B cell (primary cell): Measurements from ENCODE around the gene AIM2. TPM values are rescaled to one million over a fixed set of nuclear protein-coding genes. Genes with fewer than 3 reads are reported as not detected.

ENCODE experiments used
- ATAC-seq: fragments of 200-7000 bp; cut with Tn5 transposase; one replicate; pipeline ENCODE4 v1.10.0; 2021; ENCODE audit warnings: low read depth, mild to moderate bottlenecking, moderate number of reproducible peaks, moderate library complexity
- CTCF ChIA-PET: fragments of 350-600 bp; sonication (Branson Sonifier 250); formaldehyde crosslinking; loops from one replicate; lab custom pipeline; 2021; ENCODE audit warnings: antibody characterized with exemption, inconsistent platforms; lab: Charles Lee
- POLR2A ChIA-PET: fragments of 350-600 bp; sonication (Branson Sonifier 250); formaldehyde crosslinking; loops from one replicate; lab custom pipeline; 2021; ENCODE audit warnings: antibody characterized with exemption; lab: Charles Lee
- DNase-seq: peaks from one replicate; pipeline ENCODE4 v3.0.0; 2013
- H2AFZ ChIP-seq: 2 replicates; pipeline ENCODE4 v1.6.1; 2012; ENCODE audit warnings: mild to moderate bottlenecking, low read depth, low read length; ENCODE audit not compliant: insufficient read depth, poor library complexity, severe bottlenecking
- H3K27ac ChIP-seq, 2 donors: 1 replicate in 1 of 2; 2 replicates in 1 of 2; pipeline ENCODE4 v1.5.1; 2012 to 2013; ENCODE audit warnings: low read length in 2 of 2, mild to moderate bottlenecking in 2 of 2, moderate library complexity in 1 of 2
- H3K27me3 ChIP-seq, 4 experiments: fragments of 200-600 bp in 1 of 4; sonication (generic) in 1 of 4; replicated peaks in 1 of 4; 1 replicate in 2 of 4; 2 replicates in 2 of 4; pipeline versions ENCODE4 v1.6.1 to v1.7.0; 2013 to 2016; ENCODE audit warnings: low read length in 3 of 4, mild to moderate bottlenecking in 2 of 4, mixed read lengths in 1 of 4, moderate library complexity in 1 of 4; ENCODE audit not compliant: insufficient read depth in 4 of 4, control insufficient read depth in 3 of 4; ENCODE audit errors: control extremely low read depth in 1 of 4
- H3K36me3 ChIP-seq, 2 experiments: replicated peaks in 1 of 2; 1 replicate in 1 of 2; 2 replicates in 1 of 2; pipeline versions ENCODE4 v1.6.1 to v1.7.1; 2013; ENCODE audit warnings: low read length in 1 of 2; ENCODE audit not compliant: insufficient read depth in 2 of 2, control insufficient read depth in 1 of 2; ENCODE audit errors: control extremely low read depth in 1 of 2, extremely low read depth in 1 of 2
- H3K4me1 ChIP-seq, 2 donors: fragments of 200-600 bp in 1 of 2; sonication (generic) in 1 of 2; 1 replicate in 1 of 2; 2 replicates in 1 of 2; pipeline versions ENCODE4 v1.5.1 to v1.6.1; 2013 to 2017; ENCODE audit warnings: low read length in 2 of 2; ENCODE audit not compliant: control insufficient read depth in 2 of 2, insufficient read depth in 2 of 2
- H3K4me2 ChIP-seq: replicated peaks from 2 replicates; pipeline ENCODE3; 2012; ENCODE audit warnings: mild to moderate bottlenecking, low read depth, low read length; ENCODE audit not compliant: poor library complexity, severe bottlenecking
- H3K4me3 ChIP-seq, 5 experiments: fragments of 200-600 bp in 1 of 5; sonication (generic) in 1 of 5; 1 replicate in 3 of 5; 2 replicates in 2 of 5; pipeline versions ENCODE4 v1.5.1 to v1.7.0; 2011 to 2016; ENCODE audit warnings: low read length in 4 of 5, mild to moderate bottlenecking in 4 of 5, low read depth in 2 of 5, control low read depth in 1 of 5, moderate library complexity in 1 of 5; ENCODE audit not compliant: insufficient read depth in 1 of 5; ENCODE audit errors: control extremely low read depth in 1 of 5, extremely low read depth in 1 of 5
- H3K79me2 ChIP-seq: fragments of 200-600 bp; sonication (generic); one replicate; pipeline ENCODE4 v1.6.0; 2016; ENCODE audit warnings: low read length; ENCODE audit not compliant: control insufficient read depth, insufficient read depth
- H3K9ac ChIP-seq: fragments of 200-600 bp; sonication (generic); 2 replicates; pipeline ENCODE4 v1.6.1; 2017; ENCODE audit warnings: mild to moderate bottlenecking, low read length, moderate library complexity
- H3K9me3 ChIP-seq, 3 donors: one replicate each; pipeline versions ENCODE4 v1.6.1 to v1.7.1; 2013; ENCODE audit warnings: low read length in 2 of 3; ENCODE audit not compliant: control insufficient read depth in 2 of 3, insufficient read depth in 1 of 3; ENCODE audit errors: control extremely low read depth in 1 of 3
- H4K20me1 ChIP-seq: 2 replicates; pipeline ENCODE4 v1.6.0; 2012; ENCODE audit warnings: mild to moderate bottlenecking, low read length; ENCODE audit not compliant: insufficient read depth, control insufficient read depth, poor library complexity, severe bottlenecking
- H3K27ac Mint-ChIP-seq: one replicate; pipeline ENCODE4 v1.8.0; 2021; ENCODE audit warnings: mixed read lengths
- H3K27me3 Mint-ChIP-seq: one replicate; pipeline ENCODE4 v1.8.0; 2021; ENCODE audit warnings: mixed read lengths
- H3K4me1 Mint-ChIP-seq: one replicate; pipeline ENCODE4 v1.8.0; 2021; ENCODE audit warnings: mixed read lengths
- H3K4me3 Mint-ChIP-seq: one replicate; pipeline ENCODE4 v1.8.0; 2021; ENCODE audit warnings: mixed read lengths
- H3K9me3 Mint-ChIP-seq: one replicate; pipeline ENCODE4 v1.8.0; 2022; ENCODE audit warnings: mixed read lengths; ENCODE audit not compliant: insufficient read depth
- CTCF ChIP-seq: fragments of 200-600 bp; IDR thresholded peaks from one replicate; pipeline ENCODE4 v1.8.0; 2022; ENCODE audit warnings: antibody characterized with exemption, mild to moderate bottlenecking
- EZH2 ChIP-seq: IDR thresholded peaks from 2 replicates; pipeline ENCODE4 v1.6.1; 2012; ENCODE audit warnings: borderline replicate concordance, low read depth, mild to moderate bottlenecking, moderate library complexity, low read length; ENCODE audit not compliant: insufficient read depth, poor library complexity, severe bottlenecking
- WGBS: methylation state at CpG from one replicate; pipeline ENCODE4 v1.1.5; 2013; ENCODE audit warnings: missing lambda C conversion rate; ENCODE audit not compliant: insufficient coverage; 5-methylcytosine and 5-hydroxymethylcytosine counted together
- intact Hi-C: fragments of 100-400 bp; cut with micrococcal nuclease; formaldehyde crosslinking; loops from one replicate; pipeline ENCODE4 v1.10.0; 2022
- polyA plus RNA-seq: library from polyadenylated mRNA; depleted of rRNA; stranded (reverse); fragments of >200 nt; gene quantifications from 2 replicates; pipeline ENCODE4 v1.2.3, GENCODE V29; 2012
- total RNA-seq, 2 donors: library from RNA; stranded (reverse); fragments of 120-200 nt in 1 of 2; gene quantifications; 1 replicate in 1 of 2; 2 replicates in 1 of 2; pipeline versions ENCODE4 v1.2.3 to v1.2.4, GENCODE V29; 2013 to 2022

Gene AIM2
- total and polyA plus RNA-seq, 2 donors (not counting 1 experiment from before 2014, with no cell fraction given), result 40.4 to 68.4 TPM

GRCh38 chr1:159089184-159089791 lies 12.7 kb upstream of the AIM2 start:
- no peak for TF ChIP-seq EZH2
- peak; percentile 79 for TF ChIP-seq CTCF
- WGBS, result 100% methylated on average over 2 of the region's 4 CpGs
- H3K9me3 ChIP-seq, result no peaks in the 10 kb centered on the region
- no peaks in the 10 kb centered on the region for H3K36me3 ChIP-seq
- DNase-seq (peak; percentile 60), ATAC-seq (peak; percentile 48)
- H2AFZ ChIP-seq, result no peak overlapping the region
- no peak overlapping the region for H3K27ac ChIP-seq
- H3K9ac ChIP-seq, result no peak overlapping the region
- Mint-ChIP-seq H3K9me3 (no peaks in the 10 kb centered on the region), H3K4me3 (no peak overlapping the region), H3K27ac (peak overlapping the region; percentile 57), H3K4me1 (peaks cover 23% of the 10 kb centered on the region), H3K27me3 (no peaks in the 10 kb centered on the region)
- POLR2A ChIA-PET, result interaction anchor here (0.7 kb wide), 1 partner anchor 582 kb away, joined by 3 read pairs; no protein-coding TSS in a partner anchor
- H3K79me2 ChIP-seq, result no peaks in the 10 kb centered on the region
- H3K4me3 ChIP-seq, result no peak overlapping the region
- H3K27me3 ChIP-seq, result no peaks in the 10 kb centered on the region
- intact Hi-C loops, result loop anchor here (1.0 to 2.0 kb wide), 4 partner anchors 12 to 583 kb away; no protein-coding TSS in a partner anchor
- no peaks in the 10 kb centered on the region for H4K20me1 ChIP-seq
- peak overlapping the region; percentile 17 for H3K4me2 ChIP-seq
- CTCF ChIA-PET, result interaction anchor here (0.6 to 5.3 kb wide), 24 partner anchors 12 to 1097 kb away, joined by 3 to 64 read pairs (median 4); partner anchors contain the start of genes AIM2 and IFI16
- peaks cover 16% of the 10 kb centered on the region in 2 donors for H3K4me1 ChIP-seq
